ENCODE measurements around the gene ACTG1. TPM values are rescaled to one million over a fixed set of nuclear protein-coding genes. Genes with fewer than 3 reads are reported as not detected.

The ACTG1 gene
- total and polyA plus RNA-seq, 7 donors, result 150 to 620 (median 405) TPM

- intact Hi-C loops (cut with DNase I), result no loop called here
- Histone ChIP-seq H3K27ac (no peak overlapping the region), H3K9me3 (no peaks in the 10 kb centered on the region), H3K36me3 (ENCODE audit: insufficient read depth in 1 of 2, low read depth in 1 of 2) (no peaks in the 10 kb centered on the region), H3K27me3 (ENCODE audit: insufficient read depth in 3 of 3, low read length in 2 of 3) (no peaks in the 10 kb centered on the region), H3K4me3 (no peak overlapping the region), H3K4me1 (no peaks in the 10 kb centered on the region)
- DNase-seq (no peak), ATAC-seq (no peak)
- WGBS, 3 donors, result 38 to 54% (median 43%) methylated on average over 12 of the region's 12 CpGs
- no peak for TF ChIP-seq CTCF (IDR thresholded peaks at IDR 0.05)
Measured at GRCh38 chr17:81502471-81503017, 10.1 kb downstream of the ACTG1 start.

- 53 to 59% (median 56%) methylated on average over 7 of the region's 7 CpGs for WGBS, 3 donors
- DNase-seq, result no peak
Measured at GRCh38 chr17:81500047-81500446, 12.6 kb downstream of the ACTG1 start.

DNA sequence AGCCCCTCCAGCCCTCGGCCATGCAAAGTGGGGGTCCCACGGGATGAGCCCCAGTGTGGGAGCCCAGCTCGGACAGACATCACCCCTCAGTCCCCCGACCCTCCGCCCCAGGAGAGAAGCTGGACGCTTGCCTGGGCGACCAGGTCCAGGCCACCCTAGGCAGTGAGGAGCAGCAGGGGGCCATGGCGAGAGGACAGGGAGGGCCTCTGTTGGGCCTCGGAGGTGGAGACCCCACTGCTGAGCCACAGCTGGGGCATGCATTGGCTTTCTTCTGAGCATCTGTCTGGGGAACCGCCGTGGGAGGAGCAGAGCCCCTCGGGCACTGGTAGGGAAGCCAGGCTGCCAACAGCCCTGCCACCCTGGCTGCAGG, 13.0 kb downstream of the ACTG1 start:
- no peaks in the 10 kb centered on the region for H3K9me3 ChIP-seq
- DNase-seq, result peak in 1 of 2 donors; percentile 49
- no peaks in the 10 kb centered on the region for H3K4me1 ChIP-seq
- H3K27ac ChIP-seq, result no peak overlapping the region
- H3K27me3 ChIP-seq (ENCODE audit: insufficient read depth in 3 of 3, low read length in 2 of 3), result no peaks in the 10 kb centered on the region
- intact Hi-C loops (cut with DNase I), result no loop called here
- no peak for TF ChIP-seq CTCF (IDR thresholded peaks at IDR 0.05)
- H3K36me3 ChIP-seq (ENCODE audit: insufficient read depth in 1 of 2, low read depth in 1 of 2), result no peaks in the 10 kb centered on the region
- peak in 1 of 4 donors; percentile 6 for ATAC-seq
- no peak overlapping the region for H3K4me3 ChIP-seq
- WGBS, 3 donors, result 66 to 71% (median 68%) methylated on average over 12 of the region's 12 CpGs

More at GRCh38 chr17:81500047-81500446, 12.6 kb downstream of the ACTG1 start:
- no peaks in the 10 kb centered on the region for H3K27me3 ChIP-seq (ENCODE audit: insufficient read depth in 3 of 3, low read length in 2 of 3)
- no peaks in the 10 kb centered on the region for H3K4me1 ChIP-seq
- no peak for TF ChIP-seq CTCF (IDR thresholded peaks at IDR 0.05)
- no peak overlapping the region for H3K27ac ChIP-seq
- no peak for ATAC-seq
- no peak overlapping the region for H3K4me3 ChIP-seq
- no peaks in the 10 kb centered on the region for H3K9me3 ChIP-seq
- intact Hi-C loops (cut with DNase I), result no loop called here
- H3K36me3 ChIP-seq (ENCODE audit: insufficient read depth in 1 of 2, low read depth in 1 of 2), result no peaks in the 10 kb centered on the region

DNA sequence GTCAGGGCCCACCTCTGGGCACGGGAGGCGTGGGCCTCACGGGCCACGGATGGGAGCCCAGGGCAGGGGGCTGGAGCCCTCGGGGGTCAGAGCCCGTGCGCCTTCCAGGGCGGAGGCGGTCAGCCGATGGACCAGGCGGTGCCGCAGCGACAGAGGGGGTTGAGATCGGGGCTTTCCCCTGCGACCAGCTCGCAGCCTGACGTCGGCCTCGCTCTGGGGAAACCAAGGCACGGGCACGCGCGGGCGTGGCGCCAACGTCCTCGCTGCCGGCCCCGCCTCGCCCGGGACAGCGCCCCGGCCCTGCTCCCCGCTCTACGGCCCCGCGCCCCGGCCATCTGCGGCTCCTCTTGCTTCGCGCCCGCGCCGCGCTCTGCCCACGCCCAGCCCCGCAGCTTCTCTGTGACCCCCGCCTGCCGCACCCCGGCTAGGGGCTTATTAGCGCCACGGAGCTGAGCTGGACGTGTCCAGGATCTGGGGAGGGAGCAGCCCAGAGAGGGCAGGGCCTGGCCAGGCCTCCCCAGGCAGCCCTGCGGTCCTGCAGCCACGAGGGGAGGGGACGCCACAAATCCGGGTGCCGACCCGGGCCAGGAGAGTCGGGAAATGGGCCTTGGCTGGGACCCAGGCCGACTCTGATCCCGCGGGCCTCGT, 13.5 kb downstream of the ACTG1 start:
- Histone ChIP-seq H3K9me3 (no peaks in the 10 kb centered on the region), H3K4me1 (no peaks in the 10 kb centered on the region), H3K27ac (no peak overlapping the region), H3K4me3 (peak overlapping the region; percentile 15), H3K27me3 (ENCODE audit: insufficient read depth in 3 of 3, low read length in 2 of 3) (no peaks in the 10 kb centered on the region), H3K36me3 (ENCODE audit: insufficient read depth in 1 of 2, low read depth in 1 of 2) (no peaks in the 10 kb centered on the region)
- intact Hi-C loops (cut with DNase I), result no loop called here
- no peak for TF ChIP-seq CTCF (IDR thresholded peaks at IDR 0.05)
- WGBS, 3 donors, result 63 to 77% (median 72%) methylated on average over 50 to 64 of the region's 64 CpGs
- ATAC-seq (no peak), DNase-seq (no peak)

All from psoas muscle (tissue), 8 donors.